ENCODE data around the gene COX8A. TPM values are rescaled to one million over a fixed set of nuclear protein-coding genes. Genes with fewer than 3 reads are reported as not detected.
"Not testable (repeated sequence)": the region's sequence is repeated elsewhere in the genome, so short reads cannot be mapped to it uniquely, and the experiment has no call there.

The COX8A gene
- total RNA-seq, 1 donor from 2014 or later, result 190 TPM

- DNase-seq, result no peak
Observed at GRCh38 chr11:63970902-63971301, 3.5 kb upstream of the COX8A start.

- not testable (repeated sequence) for DNase-seq
Observed at GRCh38 chr11:63973912-63974258, 535 bp upstream of the COX8A start.

GRCh38 chr11:63978551-63979239 lies 4.3 kb downstream of the COX8A start:
- no peak for DNase-seq

- DNase-seq, result no peak
Observed at GRCh38 chr11:63979426-63979825, 5.0 kb downstream of the COX8A start.

GRCh38 chr11:63985812-63986155 lies 11.4 kb downstream of the COX8A start:
- DNase-seq, result no peak

GRCh38 chr11:63986156-63986931 lies 11.9 kb downstream of the COX8A start, which contains the start of gene OTUB1:
OTUB1 (plus strand) TSS chr11:63986438; CDS start chr11:63986457, 19 bp downstream.
- peak; percentile 88 for DNase-seq

GRCh38 chr11:63986932-63987513 lies 12.6 kb downstream of the COX8A start:
- DNase-seq, result no peak

GRCh38 chr11:63991558-63991957 lies 17.1 kb downstream of the COX8A start:
- no peak for DNase-seq

GRCh38 chr11:63993100-63993499 lies 18.7 kb downstream of the COX8A start:
- DNase-seq, result no peak

- DNase-seq, result no peak
Observed at GRCh38 chr11:63993993-63994392, 19.6 kb downstream of the COX8A start.

- no peak for DNase-seq
Observed at GRCh38 chr11:63996512-63996911, 22.1 kb downstream of the COX8A start.

GRCh38 chr11:63997104-63997700 lies 22.8 kb downstream of the COX8A start:
- DNase-seq, result no peak

GRCh38 chr11:63997801-63998337 lies 23.4 kb downstream of the COX8A start:
- no peak for DNase-seq

GRCh38 chr11:63998558-63999348 lies 24.3 kb downstream of the COX8A start:
- no peak for DNase-seq

GRCh38 chr11:63999349-64000025 lies 25.1 kb downstream of the COX8A start:
- no peak for DNase-seq

- DNase-seq, result no peak
Observed at GRCh38 chr11:64000026-64000739, 25.8 kb downstream of the COX8A start.

- no peak for DNase-seq
Observed at GRCh38 chr11:64000740-64001483, 26.5 kb downstream of the COX8A start.

GRCh38 chr11:64001484-64002420 lies 27.3 kb downstream of the COX8A start:
- DNase-seq, result no peak

Data from occipital lobe (tissue), 2 donors.